GM12878 (cell line): ENCODE measurements around the gene PKLR. TPM values are rescaled to one million over a fixed set of nuclear protein-coding genes. Genes with fewer than 3 reads are reported as not detected.

Source experiments
- CHD2 ChIP-seq: IDR thresholded peaks from 2 replicates; pipeline ENCODE4 v1.6.1; 2011; ENCODE audit warnings: low read depth, low read length, improper control_type of control experiment, borderline replicate concordance
- CREB1 ChIP-seq: IDR thresholded peaks from 2 replicates; pipeline ENCODE4 v1.6.1; 2012; ENCODE audit warnings: low read depth, mild to moderate bottlenecking, inconsistent platforms
- EZH2 ChIP-seq: IDR thresholded peaks from 2 replicates; pipeline ENCODE4 v1.6.1; 2012; ENCODE audit warnings: low read depth, mild to moderate bottlenecking, control low read depth, inconsistent platforms, low read length, borderline replicate concordance; ENCODE audit not compliant: control insufficient read depth
- IKZF1 ChIP-seq: fragments of 450-650 bp; conservative IDR thresholded peaks from 2 replicates; pipeline ENCODE4 v1.6.1; 2017; ENCODE audit warnings: antibody characterized with exemption, mild to moderate bottlenecking
- IKZF2 ChIP-seq, 2 experiments: fragments of 450-650 bp; IDR thresholded peaks; 2 replicates each; pipeline ENCODE4 v1.6.1; 2017; ENCODE audit warnings: mild to moderate bottlenecking in 2 of 2, moderate library complexity in 2 of 2
- MEF2B ChIP-seq: fragments of 450-650 bp; IDR thresholded peaks from 2 replicates; pipeline ENCODE4 v1.6.1; 2018; ENCODE audit warnings: mild to moderate bottlenecking, moderate library complexity; ENCODE audit not compliant: partially characterized antibody, poor library complexity, severe bottlenecking
- NFIC ChIP-seq: IDR thresholded peaks from 2 replicates; pipeline ENCODE4 v1.6.1; 2012; ENCODE audit warnings: low read depth, mild to moderate bottlenecking, inconsistent platforms, low read length, moderate library complexity
- NFXL1 ChIP-seq: fragments of 450-650 bp; IDR thresholded peaks from 2 replicates; pipeline ENCODE4 v1.6.1; 2017; ENCODE audit warnings: antibody characterized with exemption, mild to moderate bottlenecking, borderline replicate concordance
- NFYA ChIP-seq: IDR thresholded peaks from 2 replicates; pipeline ENCODE4 v1.6.1; 2011; ENCODE audit warnings: low read depth, mild to moderate bottlenecking, low read length, improper control_type of control experiment, borderline replicate concordance
- PKNOX1 ChIP-seq: fragments of 450-650 bp; IDR thresholded peaks from 2 replicates; pipeline ENCODE4 v1.6.1; 2016; ENCODE audit warnings: mild to moderate bottlenecking
- PML ChIP-seq: IDR thresholded peaks from 2 replicates; pipeline ENCODE4 v1.6.1; 2012; ENCODE audit warnings: low read length, inconsistent platforms
- POLR2A ChIP-seq: IDR thresholded peaks from 2 replicates; pipeline ENCODE4 v1.6.1; 2011; ENCODE audit warnings: low read depth, mild to moderate bottlenecking, low read length
- POLR2AphosphoS2 ChIP-seq: IDR thresholded peaks from 2 replicates; pipeline ENCODE4 v1.6.1; 2011; ENCODE audit warnings: low read depth, mild to moderate bottlenecking, low read length, improper control_type of control experiment, moderate library complexity
- RBBP5 ChIP-seq: fragments of 200-600 bp; sonication (generic); conservative IDR thresholded peaks from 2 replicates; pipeline ENCODE4 v1.6.1; 2016
- SP1 ChIP-seq: IDR thresholded peaks from one replicate; pipeline ENCODE4 v1.6.1; 2011; ENCODE audit warnings: low read depth, low read length
- SPI1 ChIP-seq: IDR thresholded peaks from 2 replicates; pipeline ENCODE4 v1.6.1; 2011; ENCODE audit warnings: low read depth, mild to moderate bottlenecking, low read length, moderate library complexity, borderline replicate concordance; ENCODE audit not compliant: insufficient read depth
- SREBF2 ChIP-seq: IDR thresholded peaks from 2 replicates; pipeline ENCODE4 v1.6.1; 2012; ENCODE audit warnings: mild to moderate bottlenecking, low read length
- SRF ChIP-seq, 2 experiments: IDR thresholded peaks; 2 replicates each; pipeline ENCODE4 v1.6.1; 2011; ENCODE audit warnings: low read depth in 2 of 2, low read length in 2 of 2, mild to moderate bottlenecking in 1 of 2, moderate library complexity in 1 of 2
- STAT3 ChIP-seq: IDR thresholded peaks from 2 replicates; pipeline ENCODE4 v1.6.1; 2011; ENCODE audit warnings: low read depth, low read length, improper control_type of control experiment
- polyA plus RNA-seq, 11 experiments: library from polyadenylated mRNA; depleted of rRNA in 4 of 11; unstranded in 6 of 11; stranded (reverse) in 5 of 11; fragments of >200 nt; fragmentation: Nextera tagmentation in 4 of 11; fragmentation: Illumina TruSeq in 1 of 11; extraction: Ambion mirVana in 4 of 11; extraction: Trizol in 1 of 11; gene quantifications; 1 replicate in 1 of 11; 2 replicates in 10 of 11; pipeline versions ENCODE4 v1.2.1 to v1.2.3, GENCODE V29; 2011 to 2016; ENCODE audit warnings: inconsistent platforms in 2 of 11, missing spikeins in 2 of 11, low read depth in 1 of 11
- total RNA-seq, 4 experiments: library from RNA; depleted of rRNA in 3 of 4; stranded (reverse); fragments of >200 nt in 3 of 4; fragmentation: Illumina TruSeq in 1 of 4; extraction: Trizol in 1 of 4; gene quantifications; 2 replicates each; pipeline versions ENCODE4 v1.2.1 to v1.2.3, GENCODE V29; 2013 to 2021
- TF ChIP-seq, protein P1 (sequence below): fragments of 450-650 bp; formaldehyde crosslinking; IDR thresholded peaks from 2 replicates; pipeline ENCODE4 v1.4.0; 2020; ENCODE audit warnings: mild to moderate bottlenecking, moderate library complexity
- TF ChIP-seq, protein P2 (sequence below): fragments of 150-350 bp; IDR thresholded peaks from 2 replicates; pipeline ENCODE4 v1.6.1; 2016; ENCODE audit warnings: low read depth, low read length

PKLR gene
- total and polyA plus RNA-seq, 10 of the 15 experiments (the other 5 are each of a cell fraction or from before 2014, with no cell fraction given), result 0.04 to 0.15 (median 0.08) TPM; not detected in 7

DNA sequence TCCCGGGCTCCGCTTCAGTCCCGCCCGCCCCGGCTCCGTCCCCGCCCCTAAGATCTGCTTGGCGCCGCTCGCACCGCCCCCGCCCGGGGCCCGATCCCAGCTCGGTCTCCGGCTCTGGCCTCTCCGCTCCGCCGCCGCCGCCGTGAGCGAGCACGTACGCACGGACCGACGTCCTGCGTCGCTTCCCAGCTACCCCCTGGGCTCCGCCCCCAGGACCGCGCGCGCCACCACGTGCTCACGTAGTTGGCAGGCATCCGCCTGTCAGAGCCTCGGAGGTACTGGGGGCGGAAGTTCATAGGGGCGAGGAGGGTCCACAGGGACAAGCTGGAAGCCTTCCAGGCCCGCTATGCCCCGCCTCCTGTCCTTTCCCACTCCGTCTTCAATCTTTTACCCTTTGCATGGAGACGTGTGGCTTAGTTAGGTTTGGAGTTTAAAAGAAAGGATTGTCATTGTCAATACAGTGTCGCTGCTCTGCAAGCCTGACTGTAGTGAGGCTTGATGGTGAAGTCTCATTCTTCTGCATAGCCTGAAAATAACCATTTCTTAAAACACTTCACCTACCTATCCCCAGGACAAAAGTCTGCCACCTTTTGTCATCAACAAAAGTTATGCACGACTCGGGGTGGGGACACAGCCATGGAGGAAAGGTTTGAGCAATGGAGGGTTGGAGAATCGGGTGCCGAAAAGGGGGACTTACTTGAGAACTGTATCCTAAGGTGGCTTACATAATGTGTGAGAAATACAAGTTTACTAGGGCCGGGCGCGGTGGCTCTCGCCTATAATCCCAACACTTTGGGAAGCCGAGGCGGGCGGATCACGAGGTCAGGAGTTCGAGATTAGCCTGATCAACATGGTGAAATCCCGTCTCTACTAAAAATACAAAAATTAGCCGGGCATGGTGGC is 27.6 kb downstream of the PKLR start, which contains the start of gene CLK2 (continued):
- TF ChIP-seq PML (peak; percentile 60; the same call in 1 of the 2 replicates), SPI1 (peak; percentile 39; the same call in 1 of the 2 replicates), CREB1 (peak; percentile 78), MEF2B (peak; percentile 59), SP1 (peak; percentile 39), NFIC (no peak), NFYA (no peak), POLR2A (peak; percentile 92), IKZF1 (peak; percentile 68), EZH2 (no peak), RBBP5 (no peak), SREBF2 (no peak), CHD2 (0 out of 2 replicates have a peak, but pooled peaks have one; percentile 39), STAT3 (no peak), POLR2AphosphoS2 (peak; percentile 89), PKNOX1 (peak; percentile 88), IKZF2 (IDR thresholded peaks at IDR 0.05) (peak in 1 of 2 experiments; percentile 45; a peak in 1 of 4 replicates), SRF (IDR thresholded peaks at IDR 0.05; ENCODE audit: low read depth in 2 of 2, low read length in 2 of 2) (no peak), NFXL1 (no peak)
- TF ChIP-seq, protein P1, sequence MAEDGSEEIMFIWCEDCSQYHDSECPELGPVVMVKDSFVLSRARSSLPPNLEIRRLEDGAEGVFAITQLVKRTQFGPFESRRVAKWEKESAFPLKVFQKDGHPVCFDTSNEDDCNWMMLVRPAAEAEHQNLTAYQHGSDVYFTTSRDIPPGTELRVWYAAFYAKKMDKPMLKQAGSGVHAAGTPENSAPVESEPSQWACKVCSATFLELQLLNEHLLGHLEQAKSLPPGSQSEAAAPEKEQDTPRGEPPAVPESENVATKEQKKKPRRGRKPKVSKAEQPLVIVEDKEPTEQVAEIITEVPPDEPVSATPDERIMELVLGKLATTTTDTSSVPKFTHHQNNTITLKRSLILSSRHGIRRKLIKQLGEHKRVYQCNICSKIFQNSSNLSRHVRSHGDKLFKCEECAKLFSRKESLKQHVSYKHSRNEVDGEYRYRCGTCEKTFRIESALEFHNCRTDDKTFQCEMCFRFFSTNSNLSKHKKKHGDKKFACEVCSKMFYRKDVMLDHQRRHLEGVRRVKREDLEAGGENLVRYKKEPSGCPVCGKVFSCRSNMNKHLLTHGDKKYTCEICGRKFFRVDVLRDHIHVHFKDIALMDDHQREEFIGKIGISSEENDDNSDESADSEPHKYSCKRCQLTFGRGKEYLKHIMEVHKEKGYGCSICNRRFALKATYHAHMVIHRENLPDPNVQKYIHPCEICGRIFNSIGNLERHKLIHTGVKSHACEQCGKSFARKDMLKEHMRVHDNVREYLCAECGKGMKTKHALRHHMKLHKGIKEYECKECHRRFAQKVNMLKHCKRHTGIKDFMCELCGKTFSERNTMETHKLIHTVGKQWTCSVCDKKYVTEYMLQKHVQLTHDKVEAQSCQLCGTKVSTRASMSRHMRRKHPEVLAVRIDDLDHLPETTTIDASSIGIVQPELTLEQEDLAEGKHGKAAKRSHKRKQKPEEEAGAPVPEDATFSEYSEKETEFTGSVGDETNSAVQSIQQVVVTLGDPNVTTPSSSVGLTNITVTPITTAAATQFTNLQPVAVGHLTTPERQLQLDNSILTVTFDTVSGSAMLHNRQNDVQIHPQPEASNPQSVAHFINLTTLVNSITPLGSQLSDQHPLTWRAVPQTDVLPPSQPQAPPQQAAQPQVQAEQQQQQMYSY (CRISPR knock-in tag), result no peak
- TF ChIP-seq, protein P2, sequence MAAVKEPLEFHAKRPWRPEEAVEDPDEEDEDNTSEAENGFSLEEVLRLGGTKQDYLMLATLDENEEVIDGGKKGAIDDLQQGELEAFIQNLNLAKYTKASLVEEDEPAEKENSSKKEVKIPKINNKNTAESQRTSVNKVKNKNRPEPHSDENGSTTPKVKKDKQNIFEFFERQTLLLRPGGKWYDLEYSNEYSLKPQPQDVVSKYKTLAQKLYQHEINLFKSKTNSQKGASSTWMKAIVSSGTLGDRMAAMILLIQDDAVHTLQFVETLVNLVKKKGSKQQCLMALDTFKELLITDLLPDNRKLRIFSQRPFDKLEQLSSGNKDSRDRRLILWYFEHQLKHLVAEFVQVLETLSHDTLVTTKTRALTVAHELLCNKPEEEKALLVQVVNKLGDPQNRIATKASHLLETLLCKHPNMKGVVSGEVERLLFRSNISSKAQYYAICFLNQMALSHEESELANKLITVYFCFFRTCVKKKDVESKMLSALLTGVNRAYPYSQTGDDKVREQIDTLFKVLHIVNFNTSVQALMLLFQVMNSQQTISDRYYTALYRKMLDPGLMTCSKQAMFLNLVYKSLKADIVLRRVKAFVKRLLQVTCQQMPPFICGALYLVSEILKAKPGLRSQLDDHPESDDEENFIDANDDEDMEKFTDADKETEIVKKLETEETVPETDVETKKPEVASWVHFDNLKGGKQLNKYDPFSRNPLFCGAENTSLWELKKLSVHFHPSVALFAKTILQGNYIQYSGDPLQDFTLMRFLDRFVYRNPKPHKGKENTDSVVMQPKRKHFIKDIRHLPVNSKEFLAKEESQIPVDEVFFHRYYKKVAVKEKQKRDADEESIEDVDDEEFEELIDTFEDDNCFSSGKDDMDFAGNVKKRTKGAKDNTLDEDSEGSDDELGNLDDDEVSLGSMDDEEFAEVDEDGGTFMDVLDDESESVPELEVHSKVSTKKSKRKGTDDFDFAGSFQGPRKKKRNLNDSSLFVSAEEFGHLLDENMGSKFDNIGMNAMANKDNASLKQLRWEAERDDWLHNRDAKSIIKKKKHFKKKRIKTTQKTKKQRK, result no peak
